Measurements from ENCODE around the gene MAP1LC3A. TPM values are rescaled to one million over a fixed set of nuclear protein-coding genes. Genes with fewer than 3 reads are reported as not detected.
A peak's percentile ranks its signal among the peaks of the same experiment; 100 is the strongest.
"Not testable (repeated sequence)": the region's sequence is repeated elsewhere in the genome, so short reads cannot be mapped to it uniquely, and the experiment has no call there.

The MAP1LC3A gene
- total RNA-seq, 2 experiments from 2014 or later, result 4.6 to 5.6 TPM

- H3K9me3 Mint-ChIP-seq, result no peaks in the 10 kb centered on the region
- peaks cover 12% of the 10 kb centered on the region for H3K36me3 Mint-ChIP-seq
- intact Hi-C loops (cut with micrococcal nuclease), result loop anchor here (2.0 to 10.0 kb wide), 3 partner anchors 154 to 522 kb away; partner anchors contain the start of genes ITCH, PIGU and RALY
- peak overlapping the region; percentile 98 for H3K4me3 Mint-ChIP-seq
- POLR2A ChIA-PET, result interaction anchor here (0.9 to 2.7 kb wide), 12 partner anchors 14 to 789 kb away, joined by 3 to 21 read pairs (median 6); partner anchors contain the start of genes AHCY, ITCH, MAP1LC3A and TP53INP2
- CTCF ChIA-PET, result interaction anchor here (1.2 to 5.4 kb wide), 7 partner anchors 22 to 252 kb away, joined by 4 to 97 read pairs (median 7); partner anchors contain the start of genes AHCY and ITCH
- DNase-seq, result no peak
- no peaks in the 10 kb centered on the region for H3K27me3 Mint-ChIP-seq
- peak overlapping the region; percentile 92 for H3K27ac Mint-ChIP-seq
- H3K4me1 Mint-ChIP-seq (ENCODE audit: low read depth), result peaks cover 36% of the 10 kb centered on the region
Observed at GRCh38 chr20:34517114-34517505, 41.4 kb upstream of the MAP1LC3A start.

- POLR2A ChIA-PET, DNase-seq, H3K9me3 Mint-ChIP-seq, H3K27ac Mint-ChIP-seq, H3K27me3 Mint-ChIP-seq, H3K4me3 Mint-ChIP-seq: not testable (repeated sequence)
- intact Hi-C loops (cut with micrococcal nuclease), result loop anchor here (10.0 kb wide), 1 partner anchor 524 kb away; the partner anchor contains the start of gene RALY
- CTCF ChIA-PET, result interaction anchor here (0.6 to 5.4 kb wide), 2 partner anchors 196 to 206 kb away, joined by 3 to 97 read pairs; no protein-coding TSS in a partner anchor
- Mint-ChIP-seq H3K4me1 (ENCODE audit: low read depth) (peaks cover 41% of the 10 kb centered on the region), H3K36me3 (peaks cover 14% of the 10 kb centered on the region)
Observed at GRCh38 chr20:34518863-34519262, 39.7 kb upstream of the MAP1LC3A start.

DNA sequence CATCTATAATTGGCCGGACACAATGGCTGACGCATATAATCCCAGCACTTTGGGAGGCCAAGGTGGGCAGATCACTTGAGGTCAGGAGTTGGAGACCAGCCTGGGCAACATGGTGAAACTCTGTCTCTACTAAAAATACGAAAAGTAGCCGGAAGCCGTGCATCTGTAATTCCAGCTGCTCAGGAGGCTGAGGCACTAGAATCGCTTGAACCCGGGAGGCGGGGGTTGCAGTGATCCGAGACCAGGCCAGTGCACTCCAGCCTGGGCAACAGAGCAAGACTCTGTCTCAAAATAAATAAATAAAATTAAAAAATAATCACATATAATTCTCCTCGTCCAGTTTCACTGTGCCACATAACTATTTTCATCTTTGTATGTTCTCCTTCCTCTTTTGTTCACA lies 38.7 kb upstream of the MAP1LC3A start:
- not testable (repeated sequence) for DNase-seq, H3K9me3 Mint-ChIP-seq, H3K27ac Mint-ChIP-seq, H3K4me3 Mint-ChIP-seq, H3K27me3 Mint-ChIP-seq
- intact Hi-C loops (cut with micrococcal nuclease), result loop anchor here (10.0 kb wide), 1 partner anchor 525 kb away; the partner anchor contains the start of gene RALY
- peaks cover 14% of the 10 kb centered on the region for H3K36me3 Mint-ChIP-seq
- ChIA-PET CTCF (interaction anchor here (1.1 kb wide), 1 partner anchor 44 kb away, joined by 3 read pairs; no protein-coding TSS in a partner anchor), POLR2A (interaction anchor here (0.6 kb wide), 1 partner anchor 136 kb away, joined by 3 read pairs; no protein-coding TSS in a partner anchor)
- peaks cover 40% of the 10 kb centered on the region for H3K4me1 Mint-ChIP-seq (ENCODE audit: low read depth)

DNA sequence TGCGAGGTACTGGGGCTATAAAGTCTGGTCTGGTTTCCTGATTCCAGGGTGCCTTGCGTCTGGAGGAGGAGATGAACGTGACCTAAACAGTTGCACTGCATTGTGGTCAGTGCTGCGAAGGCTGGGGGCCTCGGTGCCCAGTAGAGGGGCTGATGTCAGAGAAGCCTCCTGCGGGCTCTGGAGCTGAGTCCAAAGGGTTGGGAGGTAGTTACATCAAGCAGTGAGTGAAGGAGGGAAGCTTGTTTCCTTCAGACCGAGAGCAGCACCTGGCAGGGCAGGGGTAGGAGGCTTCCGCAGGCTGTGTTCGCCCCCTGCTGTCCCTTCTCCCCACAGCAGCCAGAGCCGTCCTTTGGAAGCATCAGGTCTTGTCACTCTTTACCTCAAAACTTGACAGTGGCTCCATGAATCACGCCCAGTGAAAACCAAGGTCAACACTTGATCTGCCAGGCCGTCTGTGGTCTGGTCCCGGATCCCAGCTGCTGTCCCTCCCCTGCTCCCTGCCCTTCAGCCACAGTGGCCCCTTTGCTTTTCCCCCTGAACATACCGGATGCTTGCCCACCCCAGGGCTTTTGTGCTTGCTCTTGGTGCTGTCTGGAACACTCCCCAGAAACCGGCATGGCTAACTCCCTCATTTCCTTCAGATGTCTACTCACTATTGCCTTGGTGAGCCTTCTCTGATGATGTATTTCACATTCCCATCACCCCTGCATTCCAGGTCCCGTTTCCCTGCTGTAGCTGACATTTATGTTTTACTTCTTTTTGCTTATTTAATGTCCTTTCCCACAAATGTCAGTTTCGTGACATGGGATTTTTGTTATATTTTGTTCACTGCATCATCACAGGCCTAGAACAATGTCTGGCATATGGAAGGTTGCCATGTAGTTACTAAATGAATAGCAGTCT lies 35.3 kb upstream of the MAP1LC3A start:
- Mint-ChIP-seq H3K27ac (no peak overlapping the region), H3K36me3 (peaks cover 25% of the 10 kb centered on the region), H3K4me1 (ENCODE audit: low read depth) (peaks cover 35% of the 10 kb centered on the region), H3K9me3 (no peaks in the 10 kb centered on the region), H3K27me3 (no peaks in the 10 kb centered on the region), H3K4me3 (no peak overlapping the region)
- ChIA-PET POLR2A (interaction anchor here (1.4 kb wide), 1 partner anchor 211 kb away, joined by 3 read pairs; no protein-coding TSS in a partner anchor), CTCF (interaction anchor here (0.6 to 7.1 kb wide), 22 partner anchors 8 to 1254 kb away, joined by 3 to 98 read pairs (median 3); partner anchors contain the start of gene AHCY)
- peak; percentile 67 for DNase-seq
- intact Hi-C loops (cut with micrococcal nuclease), result loop anchor here (1.0 kb wide), 1 partner anchor 211 kb away; no protein-coding TSS in a partner anchor

DNA sequence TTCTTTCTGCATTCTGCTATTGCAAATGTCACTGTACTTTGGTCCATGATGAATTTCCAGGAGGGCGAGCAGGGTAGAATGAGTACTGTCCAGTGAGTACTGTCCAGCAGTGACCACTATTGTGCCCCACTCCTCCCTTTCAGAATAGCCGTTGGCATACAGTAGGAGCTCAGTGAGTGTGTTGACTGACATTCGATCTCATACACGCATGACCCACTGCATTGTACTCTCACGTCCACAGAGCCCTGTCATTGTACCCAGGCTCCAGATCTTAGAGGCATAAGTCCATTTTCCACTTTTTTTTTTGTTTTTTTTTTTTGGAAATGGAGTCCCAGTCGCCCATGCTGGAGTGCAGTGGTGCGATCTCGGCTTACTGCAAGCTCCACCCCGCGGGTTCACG lies 34.1 kb upstream of the MAP1LC3A start:
- H3K27ac Mint-ChIP-seq, result no peak overlapping the region
- DNase-seq, result no peak
- H3K4me3 Mint-ChIP-seq, result no peak overlapping the region
- H3K4me1 Mint-ChIP-seq (ENCODE audit: low read depth), result peaks cover 29% of the 10 kb centered on the region
- H3K36me3 Mint-ChIP-seq, result peaks cover 29% of the 10 kb centered on the region
- ChIA-PET CTCF (interaction anchor here (0.6 to 7.1 kb wide), 3 partner anchors 12 to 230 kb away, joined by 3 to 98 read pairs (median 5); no protein-coding TSS in a partner anchor), POLR2A (no interaction called here)
- intact Hi-C loops (cut with micrococcal nuclease), result no loop called here
- no peaks in the 10 kb centered on the region for H3K27me3 Mint-ChIP-seq
- no peaks in the 10 kb centered on the region for H3K9me3 Mint-ChIP-seq

DNA sequence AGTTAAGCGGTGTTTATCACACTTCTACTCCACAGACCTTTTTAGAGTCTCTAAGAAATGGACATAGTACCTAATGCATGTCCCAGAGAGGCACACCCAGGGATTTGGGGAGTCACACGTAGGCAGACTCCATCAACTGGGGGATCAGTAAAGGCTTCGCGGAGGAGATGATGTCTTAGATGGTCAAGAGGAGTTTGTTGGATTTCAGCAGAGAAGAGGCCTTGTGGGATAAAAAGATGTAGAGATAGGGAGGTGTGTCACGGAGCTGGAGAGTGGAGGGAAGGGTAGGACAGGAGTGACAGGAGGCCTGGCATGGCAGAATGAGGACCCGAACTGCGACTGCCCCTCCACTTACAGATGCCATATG lies 33.2 kb upstream of the MAP1LC3A start:
- DNase-seq, result no peak
- Mint-ChIP-seq H3K36me3 (peaks cover 25% of the 10 kb centered on the region), H3K27ac (no peak overlapping the region), H3K4me1 (ENCODE audit: low read depth) (peaks cover 24% of the 10 kb centered on the region), H3K4me3 (no peak overlapping the region), H3K9me3 (no peaks in the 10 kb centered on the region), H3K27me3 (no peaks in the 10 kb centered on the region)
- intact Hi-C loops (cut with micrococcal nuclease), result no loop called here
- ChIA-PET POLR2A (no interaction called here), CTCF (interaction anchor here (7.1 kb wide), 1 partner anchor 213 kb away, joined by 98 read pairs; no protein-coding TSS in a partner anchor)

DNA sequence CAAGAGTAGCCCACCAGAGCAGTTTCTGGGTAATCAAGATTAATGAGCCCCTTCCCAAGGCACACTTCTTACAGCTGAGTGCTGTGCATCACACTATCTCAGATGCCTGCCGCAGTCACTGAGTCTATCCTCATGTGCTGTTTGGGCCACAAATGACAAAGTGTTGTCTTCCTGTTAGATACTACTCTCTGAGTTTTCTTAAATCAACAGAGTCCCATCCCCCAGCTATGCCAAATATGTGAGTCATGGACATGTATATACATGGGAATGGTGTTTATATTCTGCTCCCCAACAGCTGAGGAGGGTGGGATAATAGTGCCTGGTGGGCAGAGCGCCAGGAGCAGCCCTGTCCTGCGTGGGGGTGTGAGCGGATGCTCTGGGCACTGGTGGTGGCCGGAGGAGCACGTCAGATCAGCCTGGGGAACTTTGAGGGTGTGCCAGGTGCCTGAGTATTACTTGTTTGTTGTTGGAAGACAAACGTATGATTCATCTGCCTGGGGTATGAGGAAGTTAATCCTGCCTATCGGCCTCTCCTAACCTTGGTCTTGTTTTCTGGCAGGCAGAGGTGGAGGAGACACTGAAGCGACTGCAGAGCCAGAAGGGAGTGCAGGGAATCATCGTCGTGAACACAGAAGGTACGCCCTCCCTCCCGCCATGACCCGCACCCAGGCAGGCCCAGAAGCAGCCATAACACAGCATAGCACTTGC lies 32.7 kb upstream of the MAP1LC3A start:
- CTCF ChIA-PET, result interaction anchor here (7.1 kb wide), 1 partner anchor 213 kb away, joined by 98 read pairs; no protein-coding TSS in a partner anchor
- no peak overlapping the region for H3K27ac Mint-ChIP-seq
- no peak overlapping the region for H3K4me3 Mint-ChIP-seq
- H3K4me1 Mint-ChIP-seq (ENCODE audit: low read depth), result peaks cover 24% of the 10 kb centered on the region
- intact Hi-C loops (cut with micrococcal nuclease), result no loop called here
- POLR2A ChIA-PET, result no interaction called here
- H3K27me3 Mint-ChIP-seq, result no peaks in the 10 kb centered on the region
- DNase-seq, result no peak
- H3K9me3 Mint-ChIP-seq, result no peaks in the 10 kb centered on the region
- peaks cover 28% of the 10 kb centered on the region for H3K36me3 Mint-ChIP-seq

DNA sequence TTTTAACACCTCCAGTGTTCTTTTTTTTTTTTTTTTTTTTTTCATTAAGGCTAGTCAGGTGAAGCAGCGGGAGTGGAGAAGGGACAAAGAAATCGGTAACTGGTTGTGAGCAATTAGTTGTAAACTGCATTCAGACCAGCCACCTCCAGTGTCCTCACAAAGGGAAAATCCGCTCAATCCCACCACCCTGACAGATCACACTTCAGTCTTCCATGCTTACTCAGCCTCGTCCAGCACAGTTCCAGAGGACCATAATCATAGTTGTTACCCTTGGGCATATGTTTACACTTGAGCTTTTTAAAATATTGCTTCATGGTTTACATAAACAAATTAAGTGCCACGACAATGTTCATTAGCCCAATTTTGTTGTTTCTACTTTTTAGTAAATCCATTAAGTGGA lies 32.1 kb upstream of the MAP1LC3A start:
- no peak for DNase-seq
- no peaks in the 10 kb centered on the region for H3K27me3 Mint-ChIP-seq
- no peak overlapping the region for H3K4me3 Mint-ChIP-seq
- no peak overlapping the region for H3K27ac Mint-ChIP-seq
- intact Hi-C loops (cut with micrococcal nuclease), result no loop called here
- no peaks in the 10 kb centered on the region for H3K9me3 Mint-ChIP-seq
- peaks cover 24% of the 10 kb centered on the region for H3K4me1 Mint-ChIP-seq (ENCODE audit: low read depth)
- ChIA-PET POLR2A (no interaction called here), CTCF (interaction anchor here (1.3 to 7.1 kb wide), 2 partner anchors 12 to 214 kb away, joined by 5 to 98 read pairs; no protein-coding TSS in a partner anchor)
- H3K36me3 Mint-ChIP-seq, result peaks cover 26% of the 10 kb centered on the region

- no peak overlapping the region for H3K4me3 Mint-ChIP-seq
- no peaks in the 10 kb centered on the region for H3K9me3 Mint-ChIP-seq
- no peak overlapping the region for H3K27ac Mint-ChIP-seq
- DNase-seq, result no peak
- peaks cover 23% of the 10 kb centered on the region for H3K36me3 Mint-ChIP-seq
- intact Hi-C loops (cut with micrococcal nuclease), result no loop called here
- peaks cover 22% of the 10 kb centered on the region for H3K4me1 Mint-ChIP-seq (ENCODE audit: low read depth)
- no peaks in the 10 kb centered on the region for H3K27me3 Mint-ChIP-seq
- CTCF ChIA-PET, result interaction anchor here (1.3 to 7.1 kb wide), 2 partner anchors 12 to 214 kb away, joined by 5 to 98 read pairs; no protein-coding TSS in a partner anchor
- POLR2A ChIA-PET, result no interaction called here
Observed at GRCh38 chr20:34527016-34527415, 31.5 kb upstream of the MAP1LC3A start.

GRCh38 chr20:34528921-34529297 lies 29.6 kb upstream of the MAP1LC3A start:
- POLR2A ChIA-PET, result no interaction called here
- Mint-ChIP-seq H3K27me3 (no peaks in the 10 kb centered on the region), H3K4me3 (no peak overlapping the region), H3K9me3 (no peaks in the 10 kb centered on the region), H3K4me1 (ENCODE audit: low read depth) (peaks cover 8% of the 10 kb centered on the region), H3K27ac (no peak overlapping the region), H3K36me3 (peaks cover 19% of the 10 kb centered on the region)
- no peak for DNase-seq
- CTCF ChIA-PET, result interaction anchor here (2.4 kb wide), 1 partner anchor 10 kb away, joined by 9 read pairs; no protein-coding TSS in a partner anchor
- intact Hi-C loops (cut with micrococcal nuclease), result no loop called here

DNA sequence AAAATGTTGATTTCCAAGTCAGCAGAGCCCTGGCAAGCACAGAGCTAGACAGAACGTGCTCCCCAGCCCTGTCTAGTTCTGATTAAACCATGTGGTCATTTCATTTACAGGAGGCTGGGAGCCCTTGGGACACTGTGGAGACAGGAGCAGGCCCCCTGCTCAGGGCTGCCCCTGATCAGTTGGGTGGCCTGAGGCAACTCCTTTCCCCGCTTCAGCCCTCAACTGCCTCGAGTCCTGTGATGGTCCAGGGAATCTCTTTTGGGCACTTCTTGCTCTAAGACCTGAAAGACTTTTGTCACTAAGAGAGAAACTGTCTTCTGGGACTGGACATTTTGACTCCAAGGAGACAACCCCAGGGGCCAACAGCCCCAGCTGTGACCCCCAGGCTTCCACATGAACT lies 28.8 kb upstream of the MAP1LC3A start:
- intact Hi-C loops (cut with micrococcal nuclease), result loop anchor here (10.0 kb wide), 1 partner anchor 235 kb away; no protein-coding TSS in a partner anchor
- H3K27me3 Mint-ChIP-seq, result no peaks in the 10 kb centered on the region
- H3K9me3 Mint-ChIP-seq, result no peaks in the 10 kb centered on the region
- ChIA-PET CTCF (interaction anchor here (1.1 to 2.7 kb wide), 4 partner anchors 9 to 240 kb away, joined by 3 to 17 read pairs (median 12); no protein-coding TSS in a partner anchor), POLR2A (no interaction called here)
- no peak overlapping the region for H3K4me3 Mint-ChIP-seq
- H3K27ac Mint-ChIP-seq, result no peak overlapping the region
- peaks cover 3% of the 10 kb centered on the region for H3K4me1 Mint-ChIP-seq (ENCODE audit: low read depth)
- H3K36me3 Mint-ChIP-seq, result peaks cover 24% of the 10 kb centered on the region
- DNase-seq, result no peak

Measured in activated CD4-positive, alpha-beta memory T cell treated with anti-CD3 and anti-CD28 coated beads for 36 hours (primary cell).